Stimulated activated CD4-positive, alpha-beta T cell treated with anti-CD3 and anti-CD28 coated beads, TNF-alpha, amount 100 ng/mL, for 24 hours (primary cell): ENCODE measurements around the gene PAX7.

Experiments
- DNase-seq, 3 experiments: peaks; one replicate each; pipeline ENCODE4 v3.0.0-alpha.2; 2020; ENCODE audit warnings: low read depth in 3 of 3

Gene PAX7

GRCh38 chr1:18640228-18641004 lies 9.8 kb downstream of the PAX7 start:
- no peak for DNase-seq

- DNase-seq = no peak
Observed at GRCh38 chr1:18641005-18641941, 10.6 kb downstream of the PAX7 start.

- no peak for DNase-seq
Observed at GRCh38 chr1:18642278-18643095, 11.8 kb downstream of the PAX7 start.

- DNase-seq = no peak
Observed at GRCh38 chr1:18643154-18644012, 12.7 kb downstream of the PAX7 start.

GRCh38 chr1:18644013-18644399 lies 13.4 kb downstream of the PAX7 start:
- DNase-seq = no peak

- DNase-seq = no peak
Observed at GRCh38 chr1:18644446-18644845, 13.8 kb downstream of the PAX7 start.

GRCh38 chr1:18644973-18645746 lies 14.5 kb downstream of the PAX7 start:
- no peak for DNase-seq

- no peak for DNase-seq
Observed at GRCh38 chr1:18645747-18646090, 15.1 kb downstream of the PAX7 start.

- DNase-seq = no peak
Observed at GRCh38 chr1:18646091-18646785, 15.6 kb downstream of the PAX7 start.

GRCh38 chr1:18646786-18647410 lies 16.3 kb downstream of the PAX7 start:
- no peak for DNase-seq

- no peak for DNase-seq
Observed at GRCh38 chr1:18647681-18648214, 17.1 kb downstream of the PAX7 start.

- no peak for DNase-seq
Observed at GRCh38 chr1:18649693-18650370, 19.2 kb downstream of the PAX7 start.

- no peak for DNase-seq
Observed at GRCh38 chr1:18651713-18652112, 21.1 kb downstream of the PAX7 start.

- no peak for DNase-seq
Observed at GRCh38 chr1:18652791-18653190, 22.1 kb downstream of the PAX7 start.

- DNase-seq = no peak
Observed at GRCh38 chr1:18653367-18653766, 22.7 kb downstream of the PAX7 start.

- DNase-seq = no peak
Observed at GRCh38 chr1:18653916-18654315, 23.3 kb downstream of the PAX7 start.

- no peak for DNase-seq
Observed at GRCh38 chr1:18654599-18654998, 24.0 kb downstream of the PAX7 start.

- DNase-seq = no peak
Observed at GRCh38 chr1:18657506-18658201, 27.0 kb downstream of the PAX7 start.
